ENCODE measurements around the gene GMPR. TPM values are rescaled to one million over a fixed set of nuclear protein-coding genes. Genes with fewer than 3 reads are reported as not detected.

The GMPR gene
- total RNA-seq, 1 experiment from 2014 or later: 24.0 TPM

DNA sequence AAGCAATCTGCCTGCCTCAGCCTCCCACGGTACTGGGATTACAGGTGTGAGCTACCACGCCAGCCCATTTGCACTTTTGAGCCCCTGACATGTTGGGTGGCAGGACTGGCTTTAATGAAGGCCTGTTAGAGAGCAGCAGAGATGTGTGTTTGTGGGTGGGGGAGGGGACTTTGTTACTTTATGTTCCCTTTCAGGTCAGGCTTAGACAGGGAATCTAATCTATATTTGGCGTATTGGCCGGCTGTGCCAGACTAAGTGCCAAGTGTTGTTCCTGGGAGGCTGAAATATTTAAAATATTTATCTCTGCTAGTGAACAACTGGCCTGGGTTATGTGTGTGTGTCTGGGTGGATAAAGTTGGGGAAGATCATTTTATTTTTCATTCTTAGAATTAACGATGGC, 6.1 kb downstream of the GMPR start:
- peaks cover 5 to 6% of the 10 kb centered on the region in 2 experiments for H3K4me1 ChIP-seq (ENCODE audit: control insufficient read depth in 1 of 2, insufficient read depth in 2 of 2, low read length in 2 of 2)
- intact Hi-C loops (cut with micrococcal nuclease): no loop called here
- BruUV-seq (replicated peaks): no TSS peak
- no peaks in the 10 kb centered on the region for H3K27me3 ChIP-seq (ENCODE audit: insufficient read depth, low read length)
- no peak overlapping the region for H3K4me2 ChIP-seq (ENCODE audit: low read length)
- no peak overlapping the region for H3K27ac ChIP-seq (ENCODE audit: low read depth, low read length)
- CTCF ChIA-PET: no interaction called here
- DNase-seq (ENCODE audit: low read depth, low spot score): no peak
- no peaks in the 10 kb centered on the region for H3K9me2 ChIP-seq (ENCODE audit: insufficient read depth)
- TF ChIP-seq, protein P1, sequence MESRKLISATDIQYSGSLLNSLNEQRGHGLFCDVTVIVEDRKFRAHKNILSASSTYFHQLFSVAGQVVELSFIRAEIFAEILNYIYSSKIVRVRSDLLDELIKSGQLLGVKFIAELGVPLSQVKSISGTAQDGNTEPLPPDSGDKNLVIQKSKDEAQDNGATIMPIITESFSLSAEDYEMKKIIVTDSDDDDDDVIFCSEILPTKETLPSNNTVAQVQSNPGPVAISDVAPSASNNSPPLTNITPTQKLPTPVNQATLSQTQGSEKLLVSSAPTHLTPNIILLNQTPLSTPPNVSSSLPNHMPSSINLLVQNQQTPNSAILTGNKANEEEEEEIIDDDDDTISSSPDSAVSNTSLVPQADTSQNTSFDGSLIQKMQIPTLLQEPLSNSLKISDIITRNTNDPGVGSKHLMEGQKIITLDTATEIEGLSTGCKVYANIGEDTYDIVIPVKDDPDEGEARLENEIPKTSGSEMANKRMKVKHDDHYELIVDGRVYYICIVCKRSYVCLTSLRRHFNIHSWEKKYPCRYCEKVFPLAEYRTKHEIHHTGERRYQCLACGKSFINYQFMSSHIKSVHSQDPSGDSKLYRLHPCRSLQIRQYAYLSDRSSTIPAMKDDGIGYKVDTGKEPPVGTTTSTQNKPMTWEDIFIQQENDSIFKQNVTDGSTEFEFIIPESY (IDR thresholded peaks at IDR 0.05; ENCODE audit: extremely low read depth, insufficient replicate concordance, low read length): no peak
- TF ChIP-seq EGR1 (IDR thresholded peaks at IDR 0.05; ENCODE audit: low read depth): no peak
- no peak for TF ChIP-seq YY1 (IDR thresholded peaks at IDR 0.05; ENCODE audit: extremely low read depth, insufficient replicate concordance, low read depth, low read length)
- TF ChIP-seq, protein P2, sequence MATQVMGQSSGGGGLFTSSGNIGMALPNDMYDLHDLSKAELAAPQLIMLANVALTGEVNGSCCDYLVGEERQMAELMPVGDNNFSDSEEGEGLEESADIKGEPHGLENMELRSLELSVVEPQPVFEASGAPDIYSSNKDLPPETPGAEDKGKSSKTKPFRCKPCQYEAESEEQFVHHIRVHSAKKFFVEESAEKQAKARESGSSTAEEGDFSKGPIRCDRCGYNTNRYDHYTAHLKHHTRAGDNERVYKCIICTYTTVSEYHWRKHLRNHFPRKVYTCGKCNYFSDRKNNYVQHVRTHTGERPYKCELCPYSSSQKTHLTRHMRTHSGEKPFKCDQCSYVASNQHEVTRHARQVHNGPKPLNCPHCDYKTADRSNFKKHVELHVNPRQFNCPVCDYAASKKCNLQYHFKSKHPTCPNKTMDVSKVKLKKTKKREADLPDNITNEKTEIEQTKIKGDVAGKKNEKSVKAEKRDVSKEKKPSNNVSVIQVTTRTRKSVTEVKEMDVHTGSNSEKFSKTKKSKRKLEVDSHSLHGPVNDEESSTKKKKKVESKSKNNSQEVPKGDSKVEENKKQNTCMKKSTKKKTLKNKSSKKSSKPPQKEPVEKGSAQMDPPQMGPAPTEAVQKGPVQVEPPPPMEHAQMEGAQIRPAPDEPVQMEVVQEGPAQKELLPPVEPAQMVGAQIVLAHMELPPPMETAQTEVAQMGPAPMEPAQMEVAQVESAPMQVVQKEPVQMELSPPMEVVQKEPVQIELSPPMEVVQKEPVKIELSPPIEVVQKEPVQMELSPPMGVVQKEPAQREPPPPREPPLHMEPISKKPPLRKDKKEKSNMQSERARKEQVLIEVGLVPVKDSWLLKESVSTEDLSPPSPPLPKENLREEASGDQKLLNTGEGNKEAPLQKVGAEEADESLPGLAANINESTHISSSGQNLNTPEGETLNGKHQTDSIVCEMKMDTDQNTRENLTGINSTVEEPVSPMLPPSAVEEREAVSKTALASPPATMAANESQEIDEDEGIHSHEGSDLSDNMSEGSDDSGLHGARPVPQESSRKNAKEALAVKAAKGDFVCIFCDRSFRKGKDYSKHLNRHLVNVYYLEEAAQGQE (IDR thresholded peaks at IDR 0.05; ENCODE audit: low read depth): no peak
- no peak for TF ChIP-seq ZFX (IDR thresholded peaks at IDR 0.05)
- no peak for TF ChIP-seq ZNF274 (IDR thresholded peaks at IDR 0.05; ENCODE audit: low read depth, low read length)
- TF ChIP-seq JUND (IDR thresholded peaks at IDR 0.05): no peak
- no peak overlapping the region for H2AFZ ChIP-seq (ENCODE audit: low read depth, low read length, poor library complexity, severe bottlenecking)
- H4K20me1 ChIP-seq (ENCODE audit: insufficient read depth): no peaks in the 10 kb centered on the region
- ATAC-seq: no peak
- H3K79me2 ChIP-seq (ENCODE audit: insufficient read depth, low read length): peaks cover 7% of the 10 kb centered on the region; the same call in 1 of the 2 replicates
- H3K9me3 ChIP-seq (ENCODE audit: control insufficient read depth in 1 of 2, insufficient read depth in 1 of 2, low read depth in 1 of 2, low read length in 2 of 2): no peaks in the 10 kb centered on the region
- RAD21 ChIA-PET (ENCODE audit: low non-redundant PET in 1 of 2, low total read pairs in 2 of 2, uncharacterized antibody in 2 of 2, unreplicated experiment in 2 of 2): no interaction called here
- H3K4me3 ChIP-seq (replicated peaks in 1 of 2; ENCODE audit: low read depth in 1 of 2, low read length in 2 of 2): no peak overlapping the region
- H3K36me3 ChIP-seq (ENCODE audit: control insufficient read depth in 1 of 2, insufficient read depth in 2 of 2, low read length in 2 of 2): peaks cover 0 to 8% of the 10 kb centered on the region in 2 experiments; a peak in 3 of 4 replicates
- POLR2A ChIA-PET: no interaction called here
- H3K9ac ChIP-seq (ENCODE audit: low read length): no peak overlapping the region
